HCT116 (cell line): Measurements from ENCODE around the gene PIP4K2C. TPM values are rescaled to one million over a fixed set of nuclear protein-coding genes. Genes with fewer than 3 reads are reported as not detected.

Source experiments
- ATAC-seq: fragments of 200-7000 bp; cut with Tn5 transposase; 2 replicates; pipeline ENCODE4 v1.9.1; 2020; ENCODE audit warnings: mild to moderate bottlenecking, moderate library complexity
- BruUV-seq: library from RNA; stranded (reverse); fragments of 400-500 nt; replicated peaks from 2 replicates; lab custom pipeline; 2021; lab: Mats Ljungman, UMichigan
- CTCF ChIA-PET: fragments of 300-600 bp; sonication (Branson Sonifier 250); formaldehyde crosslinking; loops from one replicate; lab custom pipeline; 2021; ENCODE audit warnings: antibody characterized with exemption; lab: Charles Lee
- POLR2A ChIA-PET: fragments of 300-600, 350-600 bp; sonication (Branson Sonifier 250); formaldehyde crosslinking; loops from one replicate; lab custom pipeline; 2021; ENCODE audit warnings: antibody characterized with exemption; lab: Charles Lee
- RAD21 ChIA-PET, 2 experiments: fragments of 300-600 bp; sonication (Branson Sonifier 250); formaldehyde crosslinking; loops; one replicate each; lab custom pipeline; 2023; ENCODE audit warnings: low total read pairs in 2 of 2; ENCODE audit not compliant: uncharacterized antibody in 2 of 2, unreplicated experiment in 2 of 2, low non-redundant PET in 1 of 2; lab: Charles Lee
- DNase-seq: peaks from one replicate; pipeline ENCODE4 v3.0.0-alpha.2; 2010; ENCODE audit warnings: low read depth, low spot score
- H2AFZ ChIP-seq: fragments of 200-600 bp; shearing (Covaris generic), sonication (generic); 2 replicates; pipeline ENCODE4 v1.6.1; 2017; ENCODE audit warnings: low read depth, mixed run types, mixed read lengths, antibody characterized with exemption, low read length; ENCODE audit not compliant: poor library complexity, severe bottlenecking
- H3K27ac ChIP-seq: 2 replicates; pipeline ENCODE4 v1.5.1; 2012; ENCODE audit warnings: low read depth, low read length
- H3K27me3 ChIP-seq: fragments of 200-600 bp; sonication (generic); 2 replicates; pipeline ENCODE4 v1.6.1; 2016; ENCODE audit warnings: mixed run types, low read length, mixed read lengths; ENCODE audit not compliant: insufficient read depth
- H3K36me3 ChIP-seq, 2 experiments: fragments of 200-500 bp in 1 of 2; fragments of 200-600 bp in 1 of 2; sonication (Bioruptor generic) in 1 of 2; sonication (generic) in 1 of 2; 2 replicates each; pipeline versions ENCODE4 v1.5.1 to v1.6.1; 2014 to 2016; ENCODE audit warnings: low read length in 2 of 2, inconsistent platforms in 1 of 2, mixed read lengths in 1 of 2, mixed run types in 1 of 2; ENCODE audit not compliant: insufficient read depth in 2 of 2, control insufficient read depth in 1 of 2
- H3K4me1 ChIP-seq, 2 experiments: fragments of 200-600 bp in 1 of 2; sonication (generic) in 1 of 2; 2 replicates each; pipeline versions ENCODE4 v1.5.1 to v1.6.1; 2012 to 2017; ENCODE audit warnings: low read length in 2 of 2, inconsistent platforms in 1 of 2, mild to moderate bottlenecking in 1 of 2, mixed read lengths in 1 of 2, mixed run types in 1 of 2, moderate library complexity in 1 of 2; ENCODE audit not compliant: insufficient read depth in 2 of 2, control insufficient read depth in 1 of 2
- H3K4me2 ChIP-seq: fragments of 200-600 bp; sonication (generic); 2 replicates; pipeline ENCODE4 v1.6.1; 2017; ENCODE audit warnings: mixed run types, low read length, mixed read lengths
- H3K4me3 ChIP-seq, 2 experiments: fragments of 200-600 bp in 1 of 2; sonication (generic) in 1 of 2; replicated peaks in 1 of 2; 2 replicates each; pipeline ENCODE4 v1.5.1; 2011 to 2016; ENCODE audit warnings: low read length in 2 of 2, control low read depth in 1 of 2, low read depth in 1 of 2, mild to moderate bottlenecking in 1 of 2, mixed read lengths in 1 of 2, mixed run types in 1 of 2
- H3K79me2 ChIP-seq: fragments of 200-600 bp; sonication (generic); 2 replicates; pipeline ENCODE4 v1.6.1; 2017; ENCODE audit warnings: mild to moderate bottlenecking, mixed run types, low read length, moderate library complexity, mixed read lengths; ENCODE audit not compliant: insufficient read depth
- H3K9ac ChIP-seq: fragments of 200-600 bp; sonication (generic); 2 replicates; pipeline ENCODE4 v1.6.1; 2016; ENCODE audit warnings: low read length, mixed read lengths
- H3K9me2 ChIP-seq: fragments of 200-600 bp; sonication (generic), shearing (Covaris generic); 2 replicates; pipeline ENCODE4 v1.6.1; 2017; ENCODE audit warnings: mixed run types, mild to moderate bottlenecking, moderate library complexity; ENCODE audit not compliant: insufficient read depth
- H3K9me3 ChIP-seq, 2 experiments: fragments of 200-500 bp in 1 of 2; fragments of 200-600 bp in 1 of 2; sonication (Bioruptor generic) in 1 of 2; sonication (generic) in 1 of 2; 2 replicates each; pipeline ENCODE4 v1.6.1; 2014 to 2017; ENCODE audit warnings: low read length in 2 of 2, mixed read lengths in 2 of 2, inconsistent platforms in 1 of 2, low read depth in 1 of 2, mild to moderate bottlenecking in 1 of 2, mixed run types in 1 of 2, moderate library complexity in 1 of 2; ENCODE audit not compliant: control insufficient read depth in 1 of 2, insufficient read depth in 1 of 2
- H4K20me1 ChIP-seq: fragments of 200-600 bp; sonication (generic), shearing (Covaris generic); 2 replicates; pipeline ENCODE4 v1.6.1; 2017; ENCODE audit warnings: mixed run types, mild to moderate bottlenecking, moderate library complexity; ENCODE audit not compliant: insufficient read depth
- ATF3 ChIP-seq: IDR thresholded peaks from 2 replicates; pipeline ENCODE4 v1.6.1; 2012
- CBX3 ChIP-seq: IDR thresholded peaks from 2 replicates; pipeline ENCODE4 v1.6.1; 2012; ENCODE audit warnings: low read depth
- CEBPB ChIP-seq: IDR thresholded peaks from 2 replicates; pipeline ENCODE4 v1.6.1; 2012; ENCODE audit warnings: low read depth
- ELF1 ChIP-seq: IDR thresholded peaks from 2 replicates; pipeline ENCODE4 v1.6.1; 2012; ENCODE audit warnings: low read depth, borderline replicate concordance
- EZH2 ChIP-seq: fragments of 200-600 bp; sonication (generic); IDR thresholded peaks from 2 replicates; pipeline ENCODE4 v1.6.1; 2017; ENCODE audit warnings: antibody characterized with exemption, mixed run types
- FOSL1 ChIP-seq: IDR thresholded peaks from 2 replicates; pipeline ENCODE4 v1.6.1; 2012; ENCODE audit warnings: low read depth
- JUND ChIP-seq: IDR thresholded peaks from 2 replicates; pipeline ENCODE4 v1.6.1; 2012
- POLR2A ChIP-seq: IDR thresholded peaks from 2 replicates; pipeline ENCODE4 v1.7.0; 2011; ENCODE audit warnings: borderline replicate concordance; ENCODE audit not compliant: insufficient read depth, insufficient read length; ENCODE audit errors: extremely low read depth
- POLR2AphosphoS5 ChIP-seq: IDR thresholded peaks from 2 replicates; pipeline ENCODE4 v1.6.1; 2011; ENCODE audit warnings: mild to moderate bottlenecking, low read depth, low read length, moderate library complexity
- REST ChIP-seq: IDR thresholded peaks from 2 replicates; pipeline ENCODE4 v1.6.1; 2012; ENCODE audit warnings: low read depth
- SIN3A ChIP-seq: IDR thresholded peaks from 2 replicates; pipeline ENCODE4 v1.6.1; 2012; ENCODE audit warnings: low read depth
- SP1 ChIP-seq: IDR thresholded peaks from 2 replicates; pipeline ENCODE4 v1.6.1; 2012; ENCODE audit warnings: low read depth
- TCF7L2 ChIP-seq: IDR thresholded peaks from 2 replicates; pipeline ENCODE4 v1.7.0; 2011; ENCODE audit warnings: borderline replicate concordance, inconsistent platforms; ENCODE audit not compliant: insufficient read depth, insufficient read length; ENCODE audit errors: extremely low read depth
- ZFX ChIP-seq: fragments of 450-650 bp; IDR thresholded peaks from 2 replicates; pipeline ENCODE4 v1.6.1; 2017
- ZNF274 ChIP-seq: fragments of 200-500 bp; sonication (Bioruptor generic); IDR thresholded peaks from 2 replicates; pipeline ENCODE4 v1.6.1; 2014; ENCODE audit warnings: mild to moderate bottlenecking, low read depth, low read length, inconsistent platforms
- intact Hi-C: fragments of 100-400 bp; cut with micrococcal nuclease; formaldehyde crosslinking; loops from 2 replicates; pipeline ENCODE4 v1.10.0; 2022
- total RNA-seq: library from RNA; stranded (reverse); gene quantifications from one replicate; pipeline ENCODE4 v1.2.1, GENCODE V29; 2021; ENCODE audit not compliant: unreplicated experiment

PIP4K2C gene
- total RNA-seq, 1 experiment from 2014 or later, result 38.4 TPM

- Histone ChIP-seq H3K36me3 (no peaks in the 10 kb centered on the region), H3K4me1 (no peaks in the 10 kb centered on the region; a peak in 1 of 4 replicates), H3K9ac (no peak overlapping the region), H3K79me2 (no peaks in the 10 kb centered on the region), H3K27me3 (no peaks in the 10 kb centered on the region; the same call in 1 of the 2 replicates), H3K27ac (no peak overlapping the region), H2AFZ (no peak overlapping the region), H3K9me3 (no peaks in the 10 kb centered on the region), H3K4me3 (no peak overlapping the region), H3K4me2 (no peak overlapping the region), H4K20me1 (no peaks in the 10 kb centered on the region), H3K9me2 (no peaks in the 10 kb centered on the region)
- DNase-seq (no peak), ATAC-seq (no peak)
- TF ChIP-seq ATF3 (no peak), TCF7L2 (no peak), JUND (no peak), SP1 (no peak), FOSL1 (no peak), SIN3A (no peak), ZNF274 (no peak), ELF1 (no peak), POLR2A (no peak)
- ChIA-PET CTCF (no interaction called here), RAD21 (no interaction called here), POLR2A (no interaction called here)
- intact Hi-C loops, result no loop called here
- no TSS peak for BruUV-seq
Measured at GRCh38 chr12:57640175-57641042, 49.4 kb downstream of the PIP4K2C start.

- no peaks in the 10 kb centered on the region for H3K9me2 ChIP-seq
- peak overlapping the region; percentile 32 for H2AFZ ChIP-seq
- ChIA-PET RAD21 (no interaction called here), POLR2A (no interaction called here), CTCF (no interaction called here)
- H3K9me3 ChIP-seq, result no peaks in the 10 kb centered on the region
- no peak overlapping the region for H3K4me2 ChIP-seq
- H3K4me3 ChIP-seq, result no peak overlapping the region
- H3K27ac ChIP-seq, result no peak overlapping the region
- H3K27me3 ChIP-seq, result no peaks in the 10 kb centered on the region; the same call in 1 of the 2 replicates
- H3K79me2 ChIP-seq, result no peaks in the 10 kb centered on the region
- H4K20me1 ChIP-seq, result no peaks in the 10 kb centered on the region
- H3K4me1 ChIP-seq, result no peaks in the 10 kb centered on the region; a peak in 1 of 4 replicates
- ATAC-seq (no peak), DNase-seq (no peak)
- H3K9ac ChIP-seq, result no peak overlapping the region
- no TSS peak for BruUV-seq
- intact Hi-C loops, result no loop called here
- no peaks in the 10 kb centered on the region for H3K36me3 ChIP-seq
- TF ChIP-seq CBX3 (no peak), REST (no peak), ZFX (no peak), EZH2 (no peak), CEBPB (no peak), JUND (no peak), SIN3A (no peak), POLR2AphosphoS5 (no peak)
Measured at GRCh38 chr12:57641699-57642442, 50.9 kb downstream of the PIP4K2C start.
